Measurements from ENCODE around the gene RPRD2. TPM values are rescaled to one million over a fixed set of nuclear protein-coding genes. Genes with fewer than 3 reads are reported as not detected.

RPRD2 gene
- polyA plus RNA-seq, 1 donor from 2014 or later: 8.6 TPM

DNA sequence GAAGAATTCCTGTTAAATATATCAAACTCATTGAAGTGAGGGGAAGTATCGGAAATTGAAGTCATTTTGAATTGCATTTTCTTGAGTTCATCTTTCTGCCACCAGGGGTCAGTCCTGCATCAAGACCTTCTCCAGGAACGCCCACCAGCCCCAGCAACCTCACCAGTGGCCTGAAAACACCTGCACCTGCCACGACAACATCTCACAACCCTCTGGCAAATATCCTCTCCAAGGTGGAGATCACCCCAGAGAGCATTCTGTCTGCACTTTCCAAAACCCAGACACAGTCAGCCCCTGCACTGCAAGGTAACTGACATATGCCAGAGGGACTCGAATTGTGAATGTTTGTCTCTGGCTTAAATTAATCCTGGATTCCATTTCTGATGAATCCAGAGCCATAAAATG lies 100.5 kb downstream of the RPRD2 start:
- Histone ChIP-seq H3F3A (ENCODE audit: insufficient read depth, low read length, poor library complexity, severe bottlenecking) (no peaks in the 10 kb centered on the region), H3K9ac (ENCODE audit: low read length) (no peak overlapping the region), H3K4me3 (ENCODE audit: low read length) (no peak overlapping the region), H3K79me2 (replicated peaks; ENCODE audit: insufficient read depth, low read length) (no peaks in the 10 kb centered on the region), H3K4me2 (ENCODE audit: low read length) (no peak overlapping the region), H3K27ac (ENCODE audit: low read length) (no peak overlapping the region), H3K9me3 (ENCODE audit: low read length) (no peaks in the 10 kb centered on the region), H2AFZ (ENCODE audit: low read depth, low read length) (no peak overlapping the region), H3K36me3 (ENCODE audit: insufficient read depth, low read length) (no peaks in the 10 kb centered on the region), H3K9me2 (ENCODE audit: insufficient read depth, low read length) (no peaks in the 10 kb centered on the region), H4K20me1 (ENCODE audit: insufficient read depth) (no peaks in the 10 kb centered on the region), H3K27me3 (ENCODE audit: insufficient read depth, low read depth, low read length) (no peaks in the 10 kb centered on the region)
- TF ChIP-seq EZH2 (IDR thresholded peaks at IDR 0.05; ENCODE audit: borderline replicate concordance, insufficient read depth, low read length, poor library complexity, severe bottlenecking) (no peak), TAF1 (IDR thresholded peaks at IDR 0.05; ENCODE audit: low read depth) (no peak), MXI1 (conservative IDR thresholded peaks at IDR 0.05; ENCODE audit: poor library complexity, severe bottlenecking) (no peak), POLR2AphosphoS5 (IDR thresholded peaks at IDR 0.05) (no peak), RAD21 (conservative IDR thresholded peaks at IDR 0.05) (peak; percentile 75), EP300 (conservative IDR thresholded peaks at IDR 0.05; ENCODE audit: poor library complexity, severe bottlenecking) (no peak), SMC3 (conservative IDR thresholded peaks at IDR 0.05; ENCODE audit: poor library complexity) (peak; percentile 73)
- TF ChIP-seq, protein P1, sequence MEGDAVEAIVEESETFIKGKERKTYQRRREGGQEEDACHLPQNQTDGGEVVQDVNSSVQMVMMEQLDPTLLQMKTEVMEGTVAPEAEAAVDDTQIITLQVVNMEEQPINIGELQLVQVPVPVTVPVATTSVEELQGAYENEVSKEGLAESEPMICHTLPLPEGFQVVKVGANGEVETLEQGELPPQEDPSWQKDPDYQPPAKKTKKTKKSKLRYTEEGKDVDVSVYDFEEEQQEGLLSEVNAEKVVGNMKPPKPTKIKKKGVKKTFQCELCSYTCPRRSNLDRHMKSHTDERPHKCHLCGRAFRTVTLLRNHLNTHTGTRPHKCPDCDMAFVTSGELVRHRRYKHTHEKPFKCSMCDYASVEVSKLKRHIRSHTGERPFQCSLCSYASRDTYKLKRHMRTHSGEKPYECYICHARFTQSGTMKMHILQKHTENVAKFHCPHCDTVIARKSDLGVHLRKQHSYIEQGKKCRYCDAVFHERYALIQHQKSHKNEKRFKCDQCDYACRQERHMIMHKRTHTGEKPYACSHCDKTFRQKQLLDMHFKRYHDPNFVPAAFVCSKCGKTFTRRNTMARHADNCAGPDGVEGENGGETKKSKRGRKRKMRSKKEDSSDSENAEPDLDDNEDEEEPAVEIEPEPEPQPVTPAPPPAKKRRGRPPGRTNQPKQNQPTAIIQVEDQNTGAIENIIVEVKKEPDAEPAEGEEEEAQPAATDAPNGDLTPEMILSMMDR (IDR thresholded peaks at IDR 0.05; ENCODE audit: poor library complexity, severe bottlenecking): peak; percentile 75
- TF ChIP-seq, protein P2, sequence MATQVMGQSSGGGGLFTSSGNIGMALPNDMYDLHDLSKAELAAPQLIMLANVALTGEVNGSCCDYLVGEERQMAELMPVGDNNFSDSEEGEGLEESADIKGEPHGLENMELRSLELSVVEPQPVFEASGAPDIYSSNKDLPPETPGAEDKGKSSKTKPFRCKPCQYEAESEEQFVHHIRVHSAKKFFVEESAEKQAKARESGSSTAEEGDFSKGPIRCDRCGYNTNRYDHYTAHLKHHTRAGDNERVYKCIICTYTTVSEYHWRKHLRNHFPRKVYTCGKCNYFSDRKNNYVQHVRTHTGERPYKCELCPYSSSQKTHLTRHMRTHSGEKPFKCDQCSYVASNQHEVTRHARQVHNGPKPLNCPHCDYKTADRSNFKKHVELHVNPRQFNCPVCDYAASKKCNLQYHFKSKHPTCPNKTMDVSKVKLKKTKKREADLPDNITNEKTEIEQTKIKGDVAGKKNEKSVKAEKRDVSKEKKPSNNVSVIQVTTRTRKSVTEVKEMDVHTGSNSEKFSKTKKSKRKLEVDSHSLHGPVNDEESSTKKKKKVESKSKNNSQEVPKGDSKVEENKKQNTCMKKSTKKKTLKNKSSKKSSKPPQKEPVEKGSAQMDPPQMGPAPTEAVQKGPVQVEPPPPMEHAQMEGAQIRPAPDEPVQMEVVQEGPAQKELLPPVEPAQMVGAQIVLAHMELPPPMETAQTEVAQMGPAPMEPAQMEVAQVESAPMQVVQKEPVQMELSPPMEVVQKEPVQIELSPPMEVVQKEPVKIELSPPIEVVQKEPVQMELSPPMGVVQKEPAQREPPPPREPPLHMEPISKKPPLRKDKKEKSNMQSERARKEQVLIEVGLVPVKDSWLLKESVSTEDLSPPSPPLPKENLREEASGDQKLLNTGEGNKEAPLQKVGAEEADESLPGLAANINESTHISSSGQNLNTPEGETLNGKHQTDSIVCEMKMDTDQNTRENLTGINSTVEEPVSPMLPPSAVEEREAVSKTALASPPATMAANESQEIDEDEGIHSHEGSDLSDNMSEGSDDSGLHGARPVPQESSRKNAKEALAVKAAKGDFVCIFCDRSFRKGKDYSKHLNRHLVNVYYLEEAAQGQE (IDR thresholded peaks at IDR 0.05; ENCODE audit: borderline replicate concordance): no peak

DNA sequence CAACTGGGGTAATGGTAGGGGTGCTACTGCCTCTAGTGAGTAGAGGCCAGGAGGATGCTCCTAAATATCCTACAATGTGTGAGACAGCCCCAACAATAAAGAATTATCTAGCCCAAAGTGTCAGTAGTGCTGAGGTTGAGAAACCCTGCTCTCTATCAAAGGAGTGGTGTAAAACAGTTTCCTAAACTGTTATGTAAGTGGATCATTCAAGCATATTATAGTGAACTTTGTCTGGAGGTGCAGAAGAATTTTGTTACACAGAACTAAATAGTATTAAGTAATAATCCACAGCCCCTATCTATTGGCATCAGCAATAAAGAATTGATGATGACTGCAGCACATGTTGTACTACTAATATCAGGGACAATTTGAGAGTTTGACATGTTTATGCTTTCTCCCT lies 103.0 kb downstream of the RPRD2 start:
- no peaks in the 10 kb centered on the region for H3F3A ChIP-seq (ENCODE audit: insufficient read depth, low read length, poor library complexity, severe bottlenecking)
- H3K27me3 ChIP-seq (ENCODE audit: insufficient read depth, low read depth, low read length): no peaks in the 10 kb centered on the region
- H3K9me3 ChIP-seq (ENCODE audit: low read length): no peaks in the 10 kb centered on the region
- H3K27ac ChIP-seq (ENCODE audit: low read length): no peak overlapping the region
- no peak overlapping the region for H3K4me2 ChIP-seq (ENCODE audit: low read length)
- no peak overlapping the region for H3K4me3 ChIP-seq (ENCODE audit: low read length)
- H3K9ac ChIP-seq (ENCODE audit: low read length): no peak overlapping the region
- no peaks in the 10 kb centered on the region for H3K9me2 ChIP-seq (ENCODE audit: insufficient read depth, low read length)
- H3K36me3 ChIP-seq (ENCODE audit: insufficient read depth, low read length): no peaks in the 10 kb centered on the region
- no peak overlapping the region for H2AFZ ChIP-seq (ENCODE audit: low read depth, low read length)
- TF ChIP-seq SMC3 (conservative IDR thresholded peaks at IDR 0.05; ENCODE audit: poor library complexity) (no peak), EZH2 (IDR thresholded peaks at IDR 0.05; ENCODE audit: borderline replicate concordance, insufficient read depth, low read length, poor library complexity, severe bottlenecking) (no peak), EP300 (conservative IDR thresholded peaks at IDR 0.05; ENCODE audit: poor library complexity, severe bottlenecking) (no peak), MXI1 (conservative IDR thresholded peaks at IDR 0.05; ENCODE audit: poor library complexity, severe bottlenecking) (no peak), POLR2AphosphoS5 (IDR thresholded peaks at IDR 0.05) (no peak), RAD21 (conservative IDR thresholded peaks at IDR 0.05) (no peak), TAF1 (IDR thresholded peaks at IDR 0.05; ENCODE audit: low read depth) (no peak)
- TF ChIP-seq, protein P1 (IDR thresholded peaks at IDR 0.05; ENCODE audit: poor library complexity, severe bottlenecking): no peak
- TF ChIP-seq, protein P2 (IDR thresholded peaks at IDR 0.05; ENCODE audit: borderline replicate concordance): no peak
- no peaks in the 10 kb centered on the region for H3K79me2 ChIP-seq (replicated peaks; ENCODE audit: insufficient read depth, low read length)
- no peaks in the 10 kb centered on the region for H4K20me1 ChIP-seq (ENCODE audit: insufficient read depth)
